ENCODE measurements around the gene PRPF6. TPM values are rescaled to one million over a fixed set of nuclear protein-coding genes. Genes with fewer than 3 reads are reported as not detected.

PRPF6 gene
- total and polyA plus RNA-seq, 2 of the 13 experiments (the other 11 are each of a cell fraction or from before 2014, with no cell fraction given), result 63.7 to 101 TPM

DNA sequence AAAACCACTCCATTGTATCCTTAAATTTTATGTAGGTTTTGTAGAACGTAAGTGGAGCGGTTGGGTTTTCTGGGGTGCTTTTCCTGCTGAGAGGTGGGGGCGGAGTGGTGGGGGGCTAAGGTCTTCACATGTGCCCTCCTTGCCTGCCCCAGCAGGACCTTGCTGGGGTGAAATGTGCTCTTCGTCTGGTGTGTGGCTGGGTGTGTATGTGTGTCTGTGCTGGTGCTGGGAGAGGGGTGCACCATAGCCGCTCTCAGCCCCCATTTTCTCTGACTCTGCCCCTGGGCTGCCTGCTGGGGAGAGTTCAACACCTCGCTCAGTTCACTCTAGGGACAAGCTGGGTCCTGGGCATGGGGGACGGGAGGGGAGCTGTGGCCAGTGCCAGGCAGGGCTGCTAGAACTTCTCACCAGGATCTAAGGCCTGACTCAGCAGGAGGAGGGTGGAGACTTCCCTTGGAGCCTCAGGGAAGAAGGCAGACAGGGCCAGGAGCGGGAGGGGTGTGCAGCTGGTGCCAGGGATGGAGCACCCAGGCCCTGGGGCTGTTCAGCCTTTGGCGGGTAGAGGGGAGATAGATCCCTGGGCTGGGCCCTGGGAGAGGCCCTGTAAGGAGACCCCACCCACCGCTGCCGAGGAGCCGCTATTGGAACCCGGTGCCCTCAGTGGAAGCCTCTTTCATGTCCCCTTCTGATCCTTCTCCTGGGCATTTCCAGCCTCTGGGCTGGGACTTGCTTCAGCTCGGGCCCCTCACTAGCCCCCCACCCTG, 63.7 kb downstream of the PRPF6 start (continued):
- TF ChIP-seq, protein P1, sequence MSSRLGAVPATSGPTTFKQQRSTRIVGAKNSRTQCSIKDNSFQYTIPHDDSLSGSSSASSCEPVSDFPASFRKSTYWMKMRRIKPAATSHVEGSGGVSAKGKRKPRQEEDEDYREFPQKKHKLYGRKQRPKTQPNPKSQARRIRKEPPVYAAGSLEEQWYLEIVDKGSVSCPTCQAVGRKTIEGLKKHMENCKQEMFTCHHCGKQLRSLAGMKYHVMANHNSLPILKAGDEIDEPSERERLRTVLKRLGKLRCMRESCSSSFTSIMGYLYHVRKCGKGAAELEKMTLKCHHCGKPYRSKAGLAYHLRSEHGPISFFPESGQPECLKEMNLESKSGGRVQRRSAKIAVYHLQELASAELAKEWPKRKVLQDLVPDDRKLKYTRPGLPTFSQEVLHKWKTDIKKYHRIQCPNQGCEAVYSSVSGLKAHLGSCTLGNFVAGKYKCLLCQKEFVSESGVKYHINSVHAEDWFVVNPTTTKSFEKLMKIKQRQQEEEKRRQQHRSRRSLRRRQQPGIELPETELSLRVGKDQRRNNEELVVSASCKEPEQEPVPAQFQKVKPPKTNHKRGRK (CRISPR knock-in tag; IDR thresholded peaks at IDR 0.05), result no peak
- no peak for TF ChIP-seq NFKBIZ (CRISPR knock-in tag; IDR thresholded peaks at IDR 0.05)
- TF ChIP-seq MIXL1 (CRISPR knock-in tag; IDR thresholded peaks at IDR 0.05), result no peak
- TF ChIP-seq ZNF274 (CRISPR knock-in tag; IDR thresholded peaks at IDR 0.05), result 0 out of 2 replicates have a peak, but pooled peaks have one; percentile 29
- TF ChIP-seq ZNF367 (CRISPR knock-in tag; IDR thresholded peaks at IDR 0.05; ENCODE audit: borderline replicate concordance), result no peak
- 0 out of 2 replicates have a peak, but pooled peaks have one; percentile 46 for TF ChIP-seq ZNF225 (CRISPR knock-in tag; IDR thresholded peaks at IDR 0.05)
- peak; percentile 52 for TF ChIP-seq AGO1 (IDR thresholded peaks at IDR 0.05; ENCODE audit: low read depth, low read length, poor library complexity, severe bottlenecking)
- TF ChIP-seq ZNF337 (CRISPR knock-in tag; IDR thresholded peaks at IDR 0.05; ENCODE audit: borderline replicate concordance, low read depth), result 0 out of 2 replicates have a peak, but pooled peaks have one; percentile 40
- TF ChIP-seq, protein P2, sequence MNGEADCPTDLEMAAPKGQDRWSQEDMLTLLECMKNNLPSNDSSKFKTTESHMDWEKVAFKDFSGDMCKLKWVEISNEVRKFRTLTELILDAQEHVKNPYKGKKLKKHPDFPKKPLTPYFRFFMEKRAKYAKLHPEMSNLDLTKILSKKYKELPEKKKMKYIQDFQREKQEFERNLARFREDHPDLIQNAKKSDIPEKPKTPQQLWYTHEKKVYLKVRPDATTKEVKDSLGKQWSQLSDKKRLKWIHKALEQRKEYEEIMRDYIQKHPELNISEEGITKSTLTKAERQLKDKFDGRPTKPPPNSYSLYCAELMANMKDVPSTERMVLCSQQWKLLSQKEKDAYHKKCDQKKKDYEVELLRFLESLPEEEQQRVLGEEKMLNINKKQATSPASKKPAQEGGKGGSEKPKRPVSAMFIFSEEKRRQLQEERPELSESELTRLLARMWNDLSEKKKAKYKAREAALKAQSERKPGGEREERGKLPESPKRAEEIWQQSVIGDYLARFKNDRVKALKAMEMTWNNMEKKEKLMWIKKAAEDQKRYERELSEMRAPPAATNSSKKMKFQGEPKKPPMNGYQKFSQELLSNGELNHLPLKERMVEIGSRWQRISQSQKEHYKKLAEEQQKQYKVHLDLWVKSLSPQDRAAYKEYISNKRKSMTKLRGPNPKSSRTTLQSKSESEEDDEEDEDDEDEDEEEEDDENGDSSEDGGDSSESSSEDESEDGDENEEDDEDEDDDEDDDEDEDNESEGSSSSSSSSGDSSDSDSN (CRISPR knock-in tag; IDR thresholded peaks at IDR 0.05), result peak; percentile 23; the same call in 1 of the 2 replicates
- TF ChIP-seq MXI1 (IDR thresholded peaks at IDR 0.05; ENCODE audit: borderline replicate concordance, low read depth, low read length), result 0 out of 3 replicates have a peak, but pooled peaks have one; percentile 16
- TF ChIP-seq ZNF547 (CRISPR knock-in tag; IDR thresholded peaks at IDR 0.05), result 0 out of 2 replicates have a peak, but pooled peaks have one; percentile 40
- 0 out of 2 replicates have a peak, but pooled peaks have one; percentile 11 for TF ChIP-seq GABPB1 (CRISPR knock-in tag; IDR thresholded peaks at IDR 0.05)
- no peak for TF ChIP-seq ZMAT3 (CRISPR knock-in tag; conservative IDR thresholded peaks at IDR 0.05)
- TF ChIP-seq FOXC1 (CRISPR knock-in tag; IDR thresholded peaks at IDR 0.05; ENCODE audit: borderline replicate concordance), result no peak

Measured in HepG2 (cell line).